CD4-positive, alpha-beta T cell (primary cell): Measurements from ENCODE around the gene PPCDC. TPM values are rescaled to one million over a fixed set of nuclear protein-coding genes. Genes with fewer than 3 reads are reported as not detected.

ENCODE experiments used
- ATAC-seq: fragments of 200-7000 bp; cut with Tn5 transposase; one replicate; pipeline ENCODE4 v1.10.0; 2022; ENCODE audit warnings: mild to moderate bottlenecking; ENCODE audit not compliant: poor library complexity
- CTCF ChIA-PET: fragments of 350-600 bp; sonication (Branson Sonifier 250); formaldehyde crosslinking; loops from one replicate; lab custom pipeline; 2021; ENCODE audit warnings: antibody characterized with exemption, inconsistent platforms; lab: Charles Lee
- POLR2A ChIA-PET: fragments of 350-600 bp; sonication (Branson Sonifier 250); formaldehyde crosslinking; loops from one replicate; lab custom pipeline; 2021; ENCODE audit warnings: antibody characterized with exemption, inconsistent platforms; lab: Charles Lee
- DNase-seq, 14 experiments: peaks; one replicate each; pipeline ENCODE4 v3.0.0-alpha.2; 2013 to 2020; ENCODE audit warnings: mixed read lengths in 2 of 14
- H3K27ac ChIP-seq, 2 donors: one replicate each; pipeline versions ENCODE4 v1.5.1 to v1.7.0; 2013; ENCODE audit warnings: low read length in 2 of 2, low read depth in 1 of 2, mild to moderate bottlenecking in 1 of 2
- H3K27me3 ChIP-seq, 2 experiments: 1 replicate in 1 of 2; 2 replicates in 1 of 2; pipeline versions ENCODE4 v1.6.1 to v1.7.0; 2013; ENCODE audit warnings: low read length in 2 of 2, control low read depth in 1 of 2, mild to moderate bottlenecking in 1 of 2, moderate library complexity in 1 of 2; ENCODE audit not compliant: insufficient read depth in 2 of 2, control insufficient read depth in 1 of 2
- H3K36me3 ChIP-seq: one replicate; pipeline ENCODE4 v1.6.1; 2013; ENCODE audit warnings: low read length, control low read depth; ENCODE audit not compliant: insufficient read depth
- H3K4me1 ChIP-seq: one replicate; pipeline ENCODE4 v1.6.1; 2013; ENCODE audit warnings: low read length, control low read depth; ENCODE audit not compliant: insufficient read depth
- H3K4me3 ChIP-seq: one replicate; pipeline ENCODE4 v1.5.1; 2013; ENCODE audit warnings: mild to moderate bottlenecking, low read length, moderate library complexity
- H3K9me3 ChIP-seq, 2 experiments: 1 replicate in 1 of 2; 2 replicates in 1 of 2; pipeline versions ENCODE4 v1.6.1 to v1.7.0; 2013; ENCODE audit warnings: low read length in 2 of 2, mild to moderate bottlenecking in 2 of 2, control low read depth in 1 of 2, moderate library complexity in 1 of 2; ENCODE audit not compliant: control insufficient read depth in 1 of 2, insufficient read depth in 1 of 2
- H3K27ac Mint-ChIP-seq: one replicate; pipeline ENCODE4 v1.8.0; 2020; ENCODE audit warnings: mixed read lengths
- H3K27me3 Mint-ChIP-seq: one replicate; pipeline ENCODE4 v1.8.0; 2021; ENCODE audit warnings: mixed read lengths
- H3K36me3 Mint-ChIP-seq: one replicate; pipeline ENCODE4 v1.8.0; 2021; ENCODE audit warnings: low read depth, mixed read lengths
- H3K4me1 Mint-ChIP-seq: one replicate; pipeline ENCODE4 v1.8.0; 2021; ENCODE audit warnings: low read depth, mixed read lengths
- H3K4me3 Mint-ChIP-seq: one replicate; pipeline ENCODE4 v1.8.0; 2020; ENCODE audit warnings: mild to moderate bottlenecking, mixed read lengths
- H3K9me3 Mint-ChIP-seq: one replicate; pipeline ENCODE4 v1.8.0; 2020; ENCODE audit warnings: mixed read lengths
- CTCF ChIP-seq: fragments of 200-600 bp; IDR thresholded peaks from one replicate; pipeline ENCODE4 v1.8.0; 2022; ENCODE audit warnings: antibody characterized with exemption, mild to moderate bottlenecking
- intact Hi-C, 2 experiments: fragments of 100-400 bp; cut with DNase I in 1 of 2; cut with micrococcal nuclease in 1 of 2; formaldehyde crosslinking; loops; one replicate each; pipeline versions ENCODE4 v1.15.1 to v1.9.0; 2023 to 2025; cut with DNase I, micrococcal nuclease
- total RNA-seq, 174 experiments: library from RNA in 2 of 174; stranded (reverse) in 2 of 174; gene quantifications; one replicate each; pipeline ENCODE4 v1.2.3 and lab custom pipeline; 2021 to 2026

Gene PPCDC
- total RNA-seq, 2 experiments from 2014 or later = 5.5 to 5.8 TPM

DNA sequence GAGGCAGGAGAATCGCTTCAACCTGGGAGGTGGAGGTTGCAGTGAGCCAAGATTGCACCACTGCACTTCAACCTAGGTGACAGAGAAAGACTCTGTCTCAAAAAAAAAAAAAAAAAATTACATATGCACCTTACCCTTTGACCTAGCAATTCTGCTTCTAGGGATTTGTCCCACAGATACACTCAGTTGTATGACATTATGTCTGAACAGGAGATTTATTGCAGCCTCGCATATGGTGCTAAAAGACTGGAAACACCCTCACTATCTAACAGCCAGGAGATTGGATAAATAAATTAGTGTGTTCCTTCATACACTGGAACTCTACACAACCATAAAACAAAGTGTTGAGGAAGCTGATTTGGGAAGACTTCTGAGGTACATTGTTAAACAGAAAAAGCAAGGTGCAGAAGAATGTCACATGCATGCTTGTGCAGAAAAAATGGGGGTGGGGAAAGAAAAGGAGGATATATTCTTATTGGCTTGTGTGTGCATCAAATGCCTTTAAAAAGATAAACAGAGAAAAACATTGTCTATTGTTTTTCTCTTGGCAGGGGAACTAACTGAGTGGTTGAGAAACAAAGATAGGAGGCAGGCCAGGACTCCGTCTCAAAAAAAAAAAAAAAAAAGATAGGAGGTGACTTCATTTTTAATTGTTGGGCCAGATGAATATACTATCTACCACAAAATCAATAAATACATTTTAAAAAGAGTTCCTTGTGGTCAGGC is 30.9 kb downstream of the PPCDC start:
- ChIA-PET CTCF (no interaction called here), POLR2A (no interaction called here)

GRCh38 chr15:75056036-75056435 is 32.6 kb downstream of the PPCDC start:
- no peaks in the 10 kb centered on the region for H3K9me3 Mint-ChIP-seq
- no peaks in the 10 kb centered on the region for H3K36me3 Mint-ChIP-seq
- intact Hi-C loops = no loop called here
- no peaks in the 10 kb centered on the region for H3K9me3 ChIP-seq
- H3K36me3 ChIP-seq = no peaks in the 10 kb centered on the region
- H3K4me3 Mint-ChIP-seq = no peak overlapping the region
- H3K27ac ChIP-seq = no peak overlapping the region
- H3K27ac Mint-ChIP-seq = no peak overlapping the region
- TF ChIP-seq CTCF = no peak
- H3K27me3 Mint-ChIP-seq = no peaks in the 10 kb centered on the region
- DNase-seq (no peak), ATAC-seq (no peak)
- H3K4me1 ChIP-seq = no peaks in the 10 kb centered on the region
- POLR2A ChIA-PET = no interaction called here
- CTCF ChIA-PET = no interaction called here
- no peak overlapping the region for H3K4me3 ChIP-seq
- H3K27me3 ChIP-seq = no peaks in the 10 kb centered on the region
- H3K4me1 Mint-ChIP-seq = no peaks in the 10 kb centered on the region

More for the DNA sequence above, 30.9 kb downstream of the PPCDC start:
- no peak overlapping the region for H3K27ac ChIP-seq
- intact Hi-C loops = no loop called here
- no peaks in the 10 kb centered on the region for H3K9me3 ChIP-seq
- no peak for TF ChIP-seq CTCF
- ATAC-seq (no peak), DNase-seq (no peak)
- Mint-ChIP-seq H3K4me3 (no peak overlapping the region), H3K9me3 (no peaks in the 10 kb centered on the region), H3K36me3 (no peaks in the 10 kb centered on the region), H3K27ac (no peak overlapping the region), H3K27me3 (no peaks in the 10 kb centered on the region), H3K4me1 (no peaks in the 10 kb centered on the region)
- H3K36me3 ChIP-seq = peaks cover 4% of the 10 kb centered on the region
- no peaks in the 10 kb centered on the region for H3K4me1 ChIP-seq
- no peak overlapping the region for H3K4me3 ChIP-seq
- H3K27me3 ChIP-seq = no peaks in the 10 kb centered on the region

DNA sequence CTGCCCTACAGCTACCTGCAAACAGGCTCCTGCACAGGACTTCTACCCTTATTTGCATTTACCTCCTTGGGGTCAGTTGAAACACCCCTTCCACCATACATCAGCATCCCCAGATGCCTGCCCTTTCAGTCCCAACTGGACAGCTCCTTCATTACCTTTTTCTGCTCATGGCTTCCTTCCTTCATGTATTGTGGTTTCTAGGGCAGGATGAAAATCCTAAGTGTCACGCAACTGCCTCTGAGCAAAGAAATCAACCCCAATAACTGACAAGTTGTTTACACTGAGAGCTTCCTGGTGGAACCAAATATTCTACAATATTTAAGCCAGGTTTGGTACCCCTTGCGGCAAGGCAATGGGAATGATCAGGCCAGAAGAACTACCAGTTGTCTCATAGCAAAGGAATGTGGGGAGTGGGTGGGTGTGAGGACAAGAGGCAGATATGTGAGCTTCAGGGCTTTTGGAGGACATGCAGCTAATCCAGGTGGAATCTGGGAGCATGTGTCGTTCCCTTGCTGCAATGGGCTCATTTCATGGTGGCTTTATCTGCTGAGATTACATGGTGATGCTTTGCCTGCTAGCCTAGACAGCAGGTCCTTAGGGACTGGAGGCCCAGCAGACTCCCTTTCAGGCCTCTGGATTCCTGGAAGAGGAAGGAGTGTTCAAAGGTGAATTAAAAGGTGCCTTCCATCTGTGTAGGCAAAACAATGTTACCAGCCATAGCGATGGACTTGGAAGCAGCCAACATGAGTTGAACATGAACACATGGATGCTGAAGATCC is 34.9 kb downstream of the PPCDC start:
- TF ChIP-seq CTCF = no peak
- no peak overlapping the region for H3K4me3 Mint-ChIP-seq
- Histone ChIP-seq H3K9me3 (no peaks in the 10 kb centered on the region), H3K36me3 (no peaks in the 10 kb centered on the region), H3K4me3 (no peak overlapping the region), H3K27me3 (no peaks in the 10 kb centered on the region), H3K4me1 (no peaks in the 10 kb centered on the region), H3K27ac (no peak overlapping the region)
- H3K9me3 Mint-ChIP-seq = no peaks in the 10 kb centered on the region
- H3K4me1 Mint-ChIP-seq = no peaks in the 10 kb centered on the region
- no peak for ATAC-seq
- DNase-seq = no peak
- CTCF ChIA-PET = no interaction called here
- H3K36me3 Mint-ChIP-seq = no peaks in the 10 kb centered on the region
- H3K27me3 Mint-ChIP-seq = no peaks in the 10 kb centered on the region
- H3K27ac Mint-ChIP-seq = no peak overlapping the region
- intact Hi-C loops = no loop called here
- POLR2A ChIA-PET = no interaction called here
